Naive B cell (primary cell): ENCODE measurements around the gene MCCD1. TPM values are rescaled to one million over a fixed set of nuclear protein-coding genes. Genes with fewer than 3 reads are reported as not detected.

Experiments
- ATAC-seq, 2 donors: fragments of 150-1000 bp; cut with Tn5 transposase; 2 replicates each; pipeline ENCODE4 v1.10.0; 2021; ENCODE audit warnings: low read depth in 2 of 2, mild to moderate bottlenecking in 2 of 2, moderate library complexity in 2 of 2
- DNase-seq: peaks from one replicate; pipeline ENCODE4 v3.0.0; 2022
- H3K27ac Mint-ChIP-seq, 6 donors: one replicate each; pipeline ENCODE4 v1.8.0; 2020 to 2022; ENCODE audit warnings: mild to moderate bottlenecking in 6 of 6, mixed read lengths in 6 of 6, moderate library complexity in 5 of 6, inconsistent platforms in 2 of 6
- H3K27me3 Mint-ChIP-seq, 3 donors: one replicate each; pipeline ENCODE4 v1.8.0; 2021 to 2022; ENCODE audit warnings: mixed read lengths in 3 of 3, mild to moderate bottlenecking in 1 of 3
- H3K36me3 Mint-ChIP-seq, 2 donors: one replicate each; pipeline ENCODE4 v1.8.0; 2020 to 2022; ENCODE audit warnings: mixed read lengths in 2 of 2, inconsistent platforms in 1 of 2, mild to moderate bottlenecking in 1 of 2
- H3K4me1 Mint-ChIP-seq, 3 donors: one replicate each; pipeline ENCODE4 v1.8.0; 2020 to 2022; ENCODE audit warnings: mixed read lengths in 3 of 3, inconsistent platforms in 1 of 3, mild to moderate bottlenecking in 1 of 3, moderate library complexity in 1 of 3
- H3K4me3 Mint-ChIP-seq, 8 donors: one replicate each; pipeline ENCODE4 v1.8.0; 2020 to 2022; ENCODE audit warnings: mild to moderate bottlenecking in 8 of 8, mixed read lengths in 8 of 8, moderate library complexity in 8 of 8, inconsistent platforms in 2 of 8
- H3K9me3 Mint-ChIP-seq, 7 donors: one replicate each; pipeline ENCODE4 v1.8.0; 2020 to 2022; ENCODE audit warnings: mixed read lengths in 7 of 7, mild to moderate bottlenecking in 5 of 7, inconsistent platforms in 2 of 7, moderate library complexity in 1 of 7
- polyA plus RNA-seq, 6 donors: library from polyadenylated mRNA; unstranded; fragments of 300-500 nt; fragmentation: Illumina TruSeq; gene quantifications; one replicate each; pipeline ENCODE4 v1.2.3, GENCODE V29; 2021; ENCODE audit warnings: low read depth in 6 of 6

MCCD1 gene
- polyA plus RNA-seq, 6 donors from 2014 or later, result not detected

GRCh38 chr6:31529329-31530150 is 778 bp downstream of the MCCD1 start:
- Mint-ChIP-seq H3K27ac (peak overlapping the region in 3 of 6 donors; percentile 12 to 53 (median 22)), H3K27me3 (no peaks in the 10 kb centered on the region), H3K9me3 (no peaks in the 10 kb centered on the region), H3K36me3 (peaks cover 6 to 13% of the 10 kb centered on the region in 2 donors), H3K4me1 (peaks cover 8 to 14% (median 9%) of the 10 kb centered on the region in 3 donors), H3K4me3 (no peak overlapping the region)
- ATAC-seq (no peak), DNase-seq (no peak)

GRCh38 chr6:31530659-31531058 is 1.9 kb downstream of the MCCD1 start:
- no peak overlapping the region for H3K4me3 Mint-ChIP-seq
- H3K36me3 Mint-ChIP-seq, result peaks cover 11 to 13% of the 10 kb centered on the region in 2 donors
- peak overlapping the region in 2 of 6 donors; percentile 4 to 67 for H3K27ac Mint-ChIP-seq
- peaks cover 10 to 14% (median 11%) of the 10 kb centered on the region in 3 donors for H3K4me1 Mint-ChIP-seq
- no peak for DNase-seq
- ATAC-seq, result no peak
- H3K9me3 Mint-ChIP-seq, result no peaks in the 10 kb centered on the region
- H3K27me3 Mint-ChIP-seq, result no peaks in the 10 kb centered on the region

GRCh38 chr6:31531162-31531561 is 2.4 kb downstream of the MCCD1 start:
- H3K9me3 Mint-ChIP-seq, result no peaks in the 10 kb centered on the region
- H3K4me1 Mint-ChIP-seq, result peaks cover 15 to 18% (median 16%) of the 10 kb centered on the region in 3 donors
- peak overlapping the region in 1 of 6 donors; percentile 67 for H3K27ac Mint-ChIP-seq
- peaks cover 13 to 16% of the 10 kb centered on the region in 2 donors for H3K36me3 Mint-ChIP-seq
- DNase-seq, result no peak
- ATAC-seq, result no peak
- H3K4me3 Mint-ChIP-seq, result no peak overlapping the region
- no peaks in the 10 kb centered on the region for H3K27me3 Mint-ChIP-seq

GRCh38 chr6:31531771-31532643 is 3.2 kb downstream of the MCCD1 start:
- ATAC-seq (no peak), DNase-seq (no peak)
- no peaks in the 10 kb centered on the region for H3K9me3 Mint-ChIP-seq
- H3K4me1 Mint-ChIP-seq, result peaks cover 17 to 19% (median 18%) of the 10 kb centered on the region in 3 donors
- H3K4me3 Mint-ChIP-seq, result no peak overlapping the region
- H3K27ac Mint-ChIP-seq, result peak overlapping the region in 3 of 6 donors; percentile 7 to 36 (median 22)
- peaks cover 13 to 21% of the 10 kb centered on the region in 2 donors for H3K36me3 Mint-ChIP-seq
- no peaks in the 10 kb centered on the region for H3K27me3 Mint-ChIP-seq

- ATAC-seq, result no peak
- no peak for DNase-seq
- Mint-ChIP-seq H3K4me1 (peaks cover 17 to 19% (median 18%) of the 10 kb centered on the region in 3 donors), H3K9me3 (no peaks in the 10 kb centered on the region), H3K27me3 (no peaks in the 10 kb centered on the region), H3K36me3 (peaks cover 13 to 21% of the 10 kb centered on the region in 2 donors), H3K27ac (peak overlapping the region in 1 of 6 donors; percentile 36), H3K4me3 (peak overlapping the region in 1 of 8 donors; percentile 64)
These were observed 4.1 kb downstream of the MCCD1 start for GRCh38 chr6:31532644-31533454.

GRCh38 chr6:31533455-31533841 is 4.7 kb downstream of the MCCD1 start:
- no peaks in the 10 kb centered on the region for H3K9me3 Mint-ChIP-seq
- H3K4me1 Mint-ChIP-seq, result peaks cover 19 to 23% (median 21%) of the 10 kb centered on the region in 3 donors
- DNase-seq (no peak), ATAC-seq (no peak)
- H3K36me3 Mint-ChIP-seq, result peaks cover 16 to 21% of the 10 kb centered on the region in 2 donors
- no peak overlapping the region for H3K27ac Mint-ChIP-seq
- no peaks in the 10 kb centered on the region for H3K27me3 Mint-ChIP-seq
- H3K4me3 Mint-ChIP-seq, result peak overlapping the region in 1 of 8 donors; percentile 64

GRCh38 chr6:31534011-31534410 is 5.2 kb downstream of the MCCD1 start:
- Mint-ChIP-seq H3K36me3 (peaks cover 21% of the 10 kb centered on the region in 2 donors), H3K9me3 (no peaks in the 10 kb centered on the region), H3K27ac (peak overlapping the region in 3 of 6 donors; percentile 28 to 84 (median 54)), H3K27me3 (no peaks in the 10 kb centered on the region), H3K4me3 (no peak overlapping the region), H3K4me1 (peaks cover 24 to 28% (median 27%) of the 10 kb centered on the region in 3 donors)
- no peak for ATAC-seq
- DNase-seq, result no peak

GRCh38 chr6:31534521-31535040 is 5.8 kb downstream of the MCCD1 start:
- H3K36me3 Mint-ChIP-seq, result peaks cover 26 to 27% of the 10 kb centered on the region in 2 donors
- no peaks in the 10 kb centered on the region for H3K9me3 Mint-ChIP-seq
- no peaks in the 10 kb centered on the region for H3K27me3 Mint-ChIP-seq
- H3K4me1 Mint-ChIP-seq, result peaks cover 30 to 34% (median 33%) of the 10 kb centered on the region in 3 donors
- H3K27ac Mint-ChIP-seq, result peak overlapping the region in 1 of 6 donors; percentile 28
- ATAC-seq (no peak), DNase-seq (no peak)
- no peak overlapping the region for H3K4me3 Mint-ChIP-seq

- ATAC-seq (no peak), DNase-seq (no peak)
- Mint-ChIP-seq H3K27ac (peak overlapping the region in 3 of 6 donors; percentile 36 to 72 (median 38)), H3K36me3 (peaks cover 25 to 27% of the 10 kb centered on the region in 2 donors), H3K4me3 (peak overlapping the region in 1 of 8 donors; percentile 37), H3K9me3 (no peaks in the 10 kb centered on the region), H3K4me1 (peaks cover 35 to 42% (median 42%) of the 10 kb centered on the region in 3 donors), H3K27me3 (no peaks in the 10 kb centered on the region)
These were observed 7.0 kb downstream of the MCCD1 start for GRCh38 chr6:31535538-31536324.

GRCh38 chr6:31538805-31539400 is 10.1 kb downstream of the MCCD1 start:
- H3K36me3 Mint-ChIP-seq, result peaks cover 22 to 25% of the 10 kb centered on the region in 2 donors
- peak overlapping the region in 7 of 8 donors; percentile 22 to 100 (median 79) for H3K4me3 Mint-ChIP-seq
- no peak for DNase-seq
- no peak for ATAC-seq
- H3K27me3 Mint-ChIP-seq, result no peaks in the 10 kb centered on the region
- H3K9me3 Mint-ChIP-seq, result no peaks in the 10 kb centered on the region
- peaks cover 35 to 56% (median 49%) of the 10 kb centered on the region in 3 donors for H3K4me1 Mint-ChIP-seq
- peak overlapping the region in 5 of 6 donors; percentile 2 to 97 (median 39) for H3K27ac Mint-ChIP-seq

- Mint-ChIP-seq H3K27ac (peak overlapping the region in 5 of 6 donors; percentile 94 to 100 (median 100)), H3K36me3 (peaks cover 20 to 22% of the 10 kb centered on the region in 2 donors), H3K4me3 (peak overlapping the region; percentile 90 to 100 (median 99)), H3K4me1 (peaks cover 37 to 49% (median 48%) of the 10 kb centered on the region in 3 donors), H3K9me3 (no peaks in the 10 kb centered on the region), H3K27me3 (no peaks in the 10 kb centered on the region)
- no peak for DNase-seq
- ATAC-seq, result no peak
These were observed 11.9 kb downstream of the MCCD1 start for GRCh38 chr6:31540640-31541039.
